GM23338 (cell line): ENCODE data around the gene COLEC12. TPM values are rescaled to one million over a fixed set of nuclear protein-coding genes. Genes with fewer than 3 reads are reported as not detected.

Source experiments
- ATAC-seq: fragments of 200-7000 bp; cut with Tn5 transposase; 3 replicates; pipeline ENCODE4 v1.9.1; 2020
- DNase-seq: peaks from one replicate; pipeline ENCODE4 v3.0.0-alpha.2; 2015; ENCODE audit warnings: low spot score
- H2AFZ ChIP-seq: fragments of 200-600 bp; sonication (generic); 2 replicates; pipeline ENCODE4 v1.8.0; 2016; ENCODE audit warnings: antibody characterized with exemption, mild to moderate bottlenecking, moderate library complexity
- H3F3A ChIP-seq: fragments of 200-600 bp; sonication (generic); replicated peaks from 2 replicates; pipeline ENCODE4 v1.8.0; 2017; ENCODE audit warnings: antibody characterized with exemption, mixed run types, low read depth
- H3K27ac ChIP-seq: fragments of 200-600 bp; sonication (generic); 2 replicates; pipeline ENCODE4 v1.6.1; 2016; ENCODE audit warnings: low read depth
- H3K27me3 ChIP-seq: fragments of 200-600 bp; sonication (generic); 2 replicates; pipeline ENCODE4 v1.8.0; 2016; ENCODE audit warnings: mild to moderate bottlenecking, mixed run types, moderate library complexity; ENCODE audit not compliant: insufficient read depth
- H3K36me3 ChIP-seq: fragments of 200-600 bp; sonication (generic); 2 replicates; pipeline ENCODE4 v1.8.0; 2016; ENCODE audit warnings: mild to moderate bottlenecking; ENCODE audit not compliant: insufficient read depth
- H3K4me1 ChIP-seq: fragments of 200-600 bp; sonication (generic); 2 replicates; pipeline ENCODE4 v1.8.0; 2016; ENCODE audit warnings: mild to moderate bottlenecking, moderate library complexity; ENCODE audit not compliant: insufficient read depth
- H3K4me2 ChIP-seq: fragments of 200-600 bp; sonication (generic); 2 replicates; pipeline ENCODE4 v1.7.1; 2017; ENCODE audit warnings: mixed run types
- H3K4me3 ChIP-seq: fragments of 200-600 bp; sonication (generic); 2 replicates; pipeline ENCODE4 v1.6.1; 2016; ENCODE audit warnings: mixed run types
- H3K79me2 ChIP-seq: fragments of 200-600 bp; sonication (generic); replicated peaks from 2 replicates; pipeline ENCODE4 v1.8.0; 2017; ENCODE audit warnings: mild to moderate bottlenecking; ENCODE audit not compliant: insufficient read depth
- H3K9me2 ChIP-seq: fragments of 200-600 bp; sonication (generic); 2 replicates; pipeline ENCODE4 v1.8.0; 2017; ENCODE audit not compliant: insufficient read depth
- H4K20me1 ChIP-seq: fragments of 200-600 bp; sonication (generic); replicated peaks from 2 replicates; pipeline ENCODE4 v1.8.0; 2017; ENCODE audit warnings: mild to moderate bottlenecking; ENCODE audit not compliant: insufficient read depth
- H3K27ac Mint-ChIP-seq: 2 replicates; pipeline ENCODE4 v1.8.0; 2020; ENCODE audit warnings: inconsistent platforms, mild to moderate bottlenecking, moderate library complexity, mixed read lengths
- H3K27me3 Mint-ChIP-seq: 3 replicates; pipeline ENCODE4 v1.8.0; 2022; ENCODE audit warnings: low read depth, mild to moderate bottlenecking, moderate library complexity, mixed read lengths, inconsistent platforms; ENCODE audit not compliant: insufficient read depth, poor library complexity
- H3K36me3 Mint-ChIP-seq: 3 replicates; pipeline ENCODE4 v1.8.0; 2021; ENCODE audit warnings: low read depth, mild to moderate bottlenecking, inconsistent platforms, moderate library complexity, mixed read lengths
- H3K4me1 Mint-ChIP-seq: 3 replicates; pipeline ENCODE4 v1.8.0; 2020; ENCODE audit warnings: mild to moderate bottlenecking, inconsistent platforms, mixed read lengths
- H3K4me3 Mint-ChIP-seq: 3 replicates; pipeline ENCODE4 v1.8.0; 2021; ENCODE audit warnings: moderate library complexity, mild to moderate bottlenecking, inconsistent platforms, mixed read lengths
- H3K9me3 Mint-ChIP-seq: 3 replicates; pipeline ENCODE4 v1.8.0; 2020; ENCODE audit warnings: moderate library complexity, mild to moderate bottlenecking, inconsistent platforms, mixed read lengths
- CREB1 ChIP-seq: fragments of 250-450 bp; sonication (Bioruptor Pico); IDR thresholded peaks from 2 replicates; pipeline ENCODE4 v1.5.0; 2020; ENCODE audit warnings: low read depth, mild to moderate bottlenecking, moderate library complexity
- EZH2 ChIP-seq: fragments of 200-600 bp; sonication (generic); IDR thresholded peaks from one replicate; pipeline ENCODE4 v1.8.0; 2017; ENCODE audit warnings: antibody characterized with exemption, mild to moderate bottlenecking, low read depth; ENCODE audit not compliant: unreplicated experiment
- POLR2AphosphoS5 ChIP-seq: IDR thresholded peaks from 2 replicates; pipeline ENCODE4 v1.6.1; 2016; ENCODE audit warnings: antibody characterized with exemption, low read depth
- REST ChIP-seq: IDR thresholded peaks from one replicate; pipeline ENCODE4 v1.6.1; 2018; ENCODE audit warnings: antibody characterized with exemption; ENCODE audit not compliant: unreplicated experiment
- STAT1 ChIP-seq: IDR thresholded peaks from one replicate; pipeline ENCODE4 v1.6.1; 2016; ENCODE audit warnings: antibody characterized with exemption; ENCODE audit not compliant: unreplicated experiment
- ZNF114 ChIP-seq: fragments of 250-450 bp; sonication (Bioruptor Pico); IDR thresholded peaks from 2 replicates; pipeline ENCODE4 v1.5.0; 2020; ENCODE audit warnings: mild to moderate bottlenecking, moderate library complexity
- ZNF331 ChIP-seq: fragments of 250-450 bp; sonication (Bioruptor Pico); IDR thresholded peaks from 2 replicates; pipeline ENCODE4 v1.5.0; 2020; ENCODE audit warnings: low read depth, mild to moderate bottlenecking, moderate library complexity
- polyA plus RNA-seq: library from polyadenylated mRNA; unstranded; fragments of >200 nt; fragmentation: Nextera tagmentation; extraction: Ambion mirVana; gene quantifications from 2 replicates; pipeline ENCODE4 v1.2.1, GENCODE V29; 2016
- total RNA-seq: library from RNA; depleted of rRNA; stranded (reverse); fragments of >200 nt; shearing (Covaris generic); gene quantifications from 2 replicates; pipeline ENCODE4 v1.2.3, GENCODE V29; 2014
- TF ChIP-seq, protein P1 (sequence below): IDR thresholded peaks from 2 replicates; pipeline ENCODE4 v1.6.1; 2016; ENCODE audit warnings: antibody characterized with exemption
- TF ChIP-seq, protein P2 (sequence below): fragments of 250-450 bp; sonication (Bioruptor Pico); IDR thresholded peaks from 2 replicates; pipeline ENCODE4 v1.5.0; 2020; ENCODE audit warnings: mild to moderate bottlenecking, moderate library complexity

The COLEC12 gene
- total and polyA plus RNA-seq, 2 experiments from 2014 or later: 1.1 to 3.2 TPM

- Mint-ChIP-seq H3K36me3 (0 out of 3 replicates have a peak, but pooled peaks cover 4% of the 10 kb centered on the region), H3K4me3 (no peak overlapping the region), H3K4me1 (peaks cover 8% of the 10 kb centered on the region; the same call in 2 of the 3 replicates), H3K27ac (no peak overlapping the region), H3K27me3 (no peaks in the 10 kb centered on the region), H3K9me3 (no peaks in the 10 kb centered on the region; the same call in 2 of the 3 replicates)
- Histone ChIP-seq H3K9me2 (no peaks in the 10 kb centered on the region), H3K4me2 (no peak overlapping the region), H3K4me3 (no peak overlapping the region), H3K4me1 (no peaks in the 10 kb centered on the region), H3K36me3 (no peaks in the 10 kb centered on the region; the same call in 1 of the 2 replicates), H3K79me2 (no peaks in the 10 kb centered on the region), H3K27ac (no peak overlapping the region), H4K20me1 (no peaks in the 10 kb centered on the region), H2AFZ (no peak overlapping the region), H3K27me3 (no peaks in the 10 kb centered on the region), H3F3A (no peaks in the 10 kb centered on the region)
- DNase-seq (no peak), ATAC-seq (no peak)
- TF ChIP-seq, protein P1, sequence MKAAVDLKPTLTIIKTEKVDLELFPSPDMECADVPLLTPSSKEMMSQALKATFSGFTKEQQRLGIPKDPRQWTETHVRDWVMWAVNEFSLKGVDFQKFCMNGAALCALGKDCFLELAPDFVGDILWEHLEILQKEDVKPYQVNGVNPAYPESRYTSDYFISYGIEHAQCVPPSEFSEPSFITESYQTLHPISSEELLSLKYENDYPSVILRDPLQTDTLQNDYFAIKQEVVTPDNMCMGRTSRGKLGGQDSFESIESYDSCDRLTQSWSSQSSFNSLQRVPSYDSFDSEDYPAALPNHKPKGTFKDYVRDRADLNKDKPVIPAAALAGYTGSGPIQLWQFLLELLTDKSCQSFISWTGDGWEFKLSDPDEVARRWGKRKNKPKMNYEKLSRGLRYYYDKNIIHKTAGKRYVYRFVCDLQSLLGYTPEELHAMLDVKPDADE: no peak
These were observed 149.4 kb downstream of the COLEC12 start for GRCh38 chr18:350953-351572.

- Mint-ChIP-seq H3K9me3 (no peaks in the 10 kb centered on the region; the same call in 1 of the 3 replicates), H3K27ac (no peak overlapping the region), H3K27me3 (peaks cover 4% of the 10 kb centered on the region), H3K4me1 (no peaks in the 10 kb centered on the region; the same call in 2 of the 3 replicates), H3K4me3 (no peak overlapping the region), H3K36me3 (0 out of 3 replicates have a peak, but pooled peaks cover 4% of the 10 kb centered on the region)
- Histone ChIP-seq H3K9me2 (no peaks in the 10 kb centered on the region), H3F3A (no peaks in the 10 kb centered on the region), H2AFZ (no peak overlapping the region), H3K27me3 (no peaks in the 10 kb centered on the region), H3K4me2 (no peak overlapping the region), H3K4me3 (no peak overlapping the region), H3K36me3 (no peaks in the 10 kb centered on the region; the same call in 1 of the 2 replicates), H4K20me1 (no peaks in the 10 kb centered on the region), H3K79me2 (no peaks in the 10 kb centered on the region), H3K27ac (no peak overlapping the region), H3K4me1 (no peaks in the 10 kb centered on the region)
- DNase-seq: no peak
- ATAC-seq: no peak
- no peak for TF ChIP-seq ZNF114 (CRISPR knock-in tag)
- TF ChIP-seq STAT1: no peak
- no peak for TF ChIP-seq REST
- no peak for TF ChIP-seq EZH2
- TF ChIP-seq, protein P2, sequence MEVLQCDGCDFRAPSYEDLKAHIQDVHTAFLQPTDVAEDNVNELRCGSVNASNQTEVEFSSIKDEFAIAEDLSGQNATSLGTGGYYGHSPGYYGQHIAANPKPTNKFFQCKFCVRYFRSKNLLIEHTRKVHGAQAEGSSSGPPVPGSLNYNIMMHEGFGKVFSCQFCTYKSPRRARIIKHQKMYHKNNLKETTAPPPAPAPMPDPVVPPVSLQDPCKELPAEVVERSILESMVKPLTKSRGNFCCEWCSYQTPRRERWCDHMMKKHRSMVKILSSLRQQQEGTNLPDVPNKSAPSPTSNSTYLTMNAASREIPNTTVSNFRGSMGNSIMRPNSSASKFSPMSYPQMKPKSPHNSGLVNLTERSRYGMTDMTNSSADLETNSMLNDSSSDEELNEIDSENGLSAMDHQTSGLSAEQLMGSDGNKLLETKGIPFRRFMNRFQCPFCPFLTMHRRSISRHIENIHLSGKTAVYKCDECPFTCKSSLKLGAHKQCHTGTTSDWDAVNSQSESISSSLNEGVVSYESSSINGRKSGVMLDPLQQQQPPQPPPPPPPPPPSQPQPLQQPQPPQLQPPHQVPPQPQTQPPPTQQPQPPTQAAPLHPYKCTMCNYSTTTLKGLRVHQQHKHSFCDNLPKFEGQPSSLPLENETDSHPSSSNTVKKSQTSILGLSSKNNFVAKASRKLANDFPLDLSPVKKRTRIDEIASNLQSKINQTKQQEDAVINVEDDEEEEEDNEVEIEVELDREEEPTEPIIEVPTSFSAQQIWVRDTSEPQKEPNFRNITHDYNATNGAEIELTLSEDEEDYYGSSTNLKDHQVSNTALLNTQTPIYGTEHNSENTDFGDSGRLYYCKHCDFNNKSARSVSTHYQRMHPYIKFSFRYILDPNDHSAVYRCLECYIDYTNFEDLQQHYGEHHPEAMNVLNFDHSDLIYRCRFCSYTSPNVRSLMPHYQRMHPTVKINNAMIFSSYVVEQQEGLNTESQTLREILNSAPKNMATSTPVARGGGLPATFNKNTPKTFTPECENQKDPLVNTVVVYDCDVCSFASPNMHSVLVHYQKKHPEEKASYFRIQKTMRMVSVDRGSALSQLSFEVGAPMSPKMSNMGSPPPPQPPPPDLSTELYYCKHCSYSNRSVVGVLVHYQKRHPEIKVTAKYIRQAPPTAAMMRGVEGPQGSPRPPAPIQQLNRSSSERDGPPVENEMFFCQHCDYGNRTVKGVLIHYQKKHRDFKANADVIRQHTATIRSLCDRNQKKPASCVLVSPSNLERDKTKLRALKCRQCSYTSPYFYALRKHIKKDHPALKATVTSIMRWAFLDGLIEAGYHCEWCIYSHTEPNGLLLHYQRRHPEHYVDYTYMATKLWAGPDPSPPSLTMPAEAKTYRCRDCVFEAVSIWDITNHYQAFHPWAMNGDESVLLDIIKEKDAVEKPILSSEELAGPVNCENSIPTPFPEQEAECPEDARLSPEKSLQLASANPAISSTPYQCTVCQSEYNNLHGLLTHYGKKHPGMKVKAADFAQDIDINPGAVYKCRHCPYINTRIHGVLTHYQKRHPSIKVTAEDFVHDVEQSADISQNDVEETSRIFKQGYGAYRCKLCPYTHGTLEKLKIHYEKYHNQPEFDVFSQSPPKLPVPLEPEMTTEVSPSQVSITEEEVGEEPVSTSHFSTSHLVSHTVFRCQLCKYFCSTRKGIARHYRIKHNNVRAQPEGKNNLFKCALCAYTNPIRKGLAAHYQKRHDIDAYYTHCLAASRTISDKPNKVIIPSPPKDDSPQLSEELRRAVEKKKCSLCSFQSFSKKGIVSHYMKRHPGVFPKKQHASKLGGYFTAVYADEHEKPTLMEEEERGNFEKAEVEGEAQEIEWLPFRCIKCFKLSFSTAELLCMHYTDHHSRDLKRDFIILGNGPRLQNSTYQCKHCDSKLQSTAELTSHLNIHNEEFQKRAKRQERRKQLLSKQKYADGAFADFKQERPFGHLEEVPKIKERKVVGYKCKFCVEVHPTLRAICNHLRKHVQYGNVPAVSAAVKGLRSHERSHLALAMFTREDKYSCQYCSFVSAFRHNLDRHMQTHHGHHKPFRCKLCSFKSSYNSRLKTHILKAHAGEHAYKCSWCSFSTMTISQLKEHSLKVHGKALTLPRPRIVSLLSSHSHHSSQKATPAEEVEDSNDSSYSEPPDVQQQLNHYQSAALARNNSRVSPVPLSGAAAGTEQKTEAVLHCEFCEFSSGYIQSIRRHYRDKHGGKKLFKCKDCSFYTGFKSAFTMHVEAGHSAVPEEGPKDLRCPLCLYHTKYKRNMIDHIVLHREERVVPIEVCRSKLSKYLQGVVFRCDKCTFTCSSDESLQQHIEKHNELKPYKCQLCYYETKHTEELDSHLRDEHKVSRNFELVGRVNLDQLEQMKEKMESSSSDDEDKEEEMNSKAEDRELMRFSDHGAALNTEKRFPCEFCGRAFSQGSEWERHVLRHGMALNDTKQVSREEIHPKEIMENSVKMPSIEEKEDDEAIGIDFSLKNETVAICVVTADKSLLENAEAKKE (CRISPR knock-in tag): no peak
- TF ChIP-seq CREB1 (CRISPR knock-in tag): no peak
- no peak for TF ChIP-seq POLR2AphosphoS5
- no peak for TF ChIP-seq ZNF331 (CRISPR knock-in tag)
- TF ChIP-seq, protein P1: no peak
These were observed 153.9 kb downstream of the COLEC12 start for GRCh38 chr18:346600-346999.
